ENCODE data around the gene UTP15.

DNA sequence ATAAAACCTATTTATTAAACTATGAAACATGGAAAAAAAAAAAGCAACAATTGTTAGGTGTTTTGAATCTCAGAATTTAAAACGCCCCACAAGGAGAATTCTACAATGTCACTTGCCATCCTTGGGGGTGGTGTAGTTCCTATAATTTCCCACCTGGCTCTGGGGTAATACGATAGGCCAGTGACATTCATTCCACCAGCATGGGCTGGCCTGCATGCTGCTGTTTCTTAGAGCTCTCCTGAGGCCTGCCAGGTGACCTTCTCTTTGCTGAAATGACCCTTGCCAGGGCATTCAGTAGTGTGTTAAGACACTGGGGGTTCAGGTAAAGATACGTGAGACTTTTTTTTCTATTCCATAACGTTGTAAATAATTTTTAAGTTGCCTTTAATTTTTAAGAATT is 50.4 kb downstream of the UTP15 start:
- TF ChIP-seq POLR2AphosphoS5 (IDR thresholded peaks at IDR 0.05): no peak
- no peak for TF ChIP-seq POLR2A (IDR thresholded peaks at IDR 0.05)
- TF ChIP-seq CTCF (IDR thresholded peaks at IDR 0.05): no peak
